Hippocampal formation (tissue), 2 donors: ENCODE data around the gene URB2.
"Not testable (repeated sequence)": the region's sequence is repeated elsewhere in the genome, so short reads cannot be mapped to it uniquely, and the experiment has no call there.

Source experiments
- DNase-seq, 2 donors: peaks; one replicate each; lab custom pipeline; 2025; lab: John Stamatoyannopoulos, UW

URB2 gene

GRCh38 chr1:229693129-229693900 is 67.3 kb downstream of the URB2 start:
- no peak for DNase-seq

- DNase-seq = peak in 1 of 2 donors; percentile 28
Observed at GRCh38 chr1:229694053-229694693, 68.1 kb downstream of the URB2 start.

GRCh38 chr1:229696385-229696784 is 70.3 kb downstream of the URB2 start:
- DNase-seq = no peak

- DNase-seq = no peak
Observed at GRCh38 chr1:229699613-229700267, 73.7 kb downstream of the URB2 start.

- DNase-seq = no peak
Observed at GRCh38 chr1:229704157-229704556, 78.1 kb downstream of the URB2 start.

- not testable (repeated sequence) for DNase-seq
Observed at GRCh38 chr1:229705152-229705551, 79.1 kb downstream of the URB2 start.

GRCh38 chr1:229707127-229707526 is 81.1 kb downstream of the URB2 start:
- not testable (repeated sequence) for DNase-seq

GRCh38 chr1:229709500-229710013 is 83.5 kb downstream of the URB2 start:
- DNase-seq = no peak
